Measurements from ENCODE around the gene PAMR1. TPM values are rescaled to one million over a fixed set of nuclear protein-coding genes. Genes with fewer than 3 reads are reported as not detected.

Gene PAMR1
- total and polyA plus RNA-seq, 2 of the 8 experiments (the other 6 are each of a cell fraction or from before 2014, with no cell fraction given): 3.0 to 6.9 TPM

- no peak overlapping the region for H3K23ac ChIP-seq (ENCODE audit: insufficient read length)
- H3K9ac ChIP-seq (replicated peaks in 1 of 4; ENCODE audit: extremely low read depth in 1 of 4, low read depth in 3 of 4, low read length in 3 of 4): no peak overlapping the region
- ChIA-PET POLR2A (ENCODE audit: partially characterized antibody) (no interaction called here), CTCF (ENCODE audit: partially characterized antibody) (interaction anchor here (1.0 to 4.8 kb wide), 6 partner anchors 9 to 881 kb away, joined by 3 to 31 read pairs (median 5); partner anchors contain the start of gene ELF5)
- no peak overlapping the region for H4K5ac ChIP-seq (ENCODE audit: insufficient read length, low read depth, low read length)
- H3K4ac ChIP-seq (replicated peaks; ENCODE audit: insufficient read length, low read depth, low read length): no peak overlapping the region
- H4K91ac ChIP-seq (replicated peaks; ENCODE audit: insufficient read length, low read length): no peak overlapping the region
- no peak overlapping the region for H2BK15ac ChIP-seq (ENCODE audit: low read length)
- no peak overlapping the region for H2BK20ac ChIP-seq (ENCODE audit: low read length)
- H3K79me1 ChIP-seq (ENCODE audit: low read depth, low read length): no peaks in the 10 kb centered on the region
- H3K36me3 ChIP-seq (ENCODE audit: control insufficient read depth in 2 of 4, insufficient read depth in 4 of 4, low read length in 3 of 4): no peaks in the 10 kb centered on the region
- H2BK12ac ChIP-seq (ENCODE audit: low read depth, low read length): no peak overlapping the region
- H3K4me1 ChIP-seq (replicated peaks in 1 of 4; ENCODE audit: control insufficient read depth in 3 of 4, insufficient read depth in 4 of 4, low read length in 3 of 4): no peaks in the 10 kb centered on the region
- H3K18ac ChIP-seq (ENCODE audit: extremely low read depth, low read length): no peak overlapping the region
- no peaks in the 10 kb centered on the region; a peak in 2 of 7 replicates for H3K27me3 ChIP-seq (replicated peaks in 1 of 4; ENCODE audit: control insufficient read depth in 3 of 4, extremely low read depth in 1 of 4, insufficient read depth in 3 of 4, low read length in 3 of 4)
- H3K56ac ChIP-seq (replicated peaks; ENCODE audit: insufficient read length, low read depth, low read length): no peak overlapping the region
- no peak overlapping the region for H3K27ac ChIP-seq (ENCODE audit: low read depth, low read length)
- 85% methylated on average over 5 of the region's 5 CpGs; no CpG with 5 or more reads in 1 of the 2 experiments for WGBS, 2 experiments (ENCODE audit: extremely low coverage in 1 of 2, insufficient coverage in 1 of 2, insufficient read length in 1 of 2, insufficient replicate concordance in 2 of 2, low coverage in 1 of 2, low lambda C conversion rate in 2 of 2, missing lambda C conversion rate in 1 of 2)
- no peak overlapping the region for H2AFZ ChIP-seq (ENCODE audit: low read length)
- no peaks in the 10 kb centered on the region for H3K23me2 ChIP-seq (ENCODE audit: low read depth, low read length)
- H2AK5ac ChIP-seq (ENCODE audit: low read depth, low read length): no peak overlapping the region
- H3K14ac ChIP-seq (ENCODE audit: insufficient read length): no peak overlapping the region
- DNase-seq (ENCODE audit: low read depth in 1 of 2, low spot score in 2 of 2) (no peak), FAIRE-seq (no peak)
- no peak overlapping the region for H2BK5ac ChIP-seq (ENCODE audit: low read depth, low read length)
- no peaks in the 10 kb centered on the region for H4K20me1 ChIP-seq (replicated peaks in 1 of 2; ENCODE audit: control insufficient read depth in 1 of 2, insufficient read depth in 2 of 2, low read length in 2 of 2)
- H2BK120ac ChIP-seq (replicated peaks; ENCODE audit: low read depth, low read length): no peak overlapping the region
- no peaks in the 10 kb centered on the region for H3K79me2 ChIP-seq (ENCODE audit: control insufficient read depth in 1 of 2, insufficient read depth in 2 of 2, low read length in 2 of 2)
- no peak overlapping the region for H3K4me2 ChIP-seq (ENCODE audit: insufficient read depth in 1 of 2, low read depth in 2 of 2, low read length in 2 of 2)
- no peak overlapping the region for H4K8ac ChIP-seq (ENCODE audit: extremely low read depth, insufficient read depth, low read length)
- no peaks in the 10 kb centered on the region for H3K9me3 ChIP-seq (ENCODE audit: insufficient read depth in 2 of 2, low read depth in 1 of 2, low read length in 1 of 2)
- no peak overlapping the region for H3K4me3 ChIP-seq (ENCODE audit: extremely low read depth in 1 of 4, insufficient read depth in 2 of 4, low read depth in 3 of 4, low read length in 4 of 4)
- TF ChIP-seq POU5F1 (IDR thresholded peaks at IDR 0.05; ENCODE audit: low read depth, low read length) (no peak), PHF8 (conservative IDR thresholded peaks at IDR 0.05; ENCODE audit: low read depth, low read length) (no peak), EP300 (IDR thresholded peaks at IDR 0.05; ENCODE audit: borderline replicate concordance in 1 of 2, low read depth in 2 of 2, low read length in 2 of 2) (no peak), TAF7 (optimal IDR thresholded peaks at IDR 0.05; ENCODE audit: borderline replicate concordance, low read depth, low read length) (no peak), ZNF274 (IDR thresholded peaks at IDR 0.05; ENCODE audit: borderline replicate concordance, extremely low read depth, low read length) (no peak), JUN (IDR thresholded peaks at IDR 0.05; ENCODE audit: low read depth, low read length) (no peak), SAP30 (IDR thresholded peaks at IDR 0.05; ENCODE audit: insufficient read depth, insufficient replicate concordance, low read length) (no peak), CTBP2 (IDR thresholded peaks at IDR 0.05; ENCODE audit: borderline replicate concordance, insufficient read depth, insufficient read length, low read length) (no peak), TBP (IDR thresholded peaks at IDR 0.05; ENCODE audit: low read depth, low read length) (no peak), TEAD4 (IDR thresholded peaks at IDR 0.05; ENCODE audit: low read depth, low read length) (no peak), KDM1A (IDR thresholded peaks at IDR 0.05; ENCODE audit: borderline replicate concordance, low read length) (no peak), RBBP5 (IDR thresholded peaks at IDR 0.05; ENCODE audit: borderline replicate concordance, low read depth, low read length) (no peak), CHD2 (IDR thresholded peaks at IDR 0.05; ENCODE audit: low read length) (no peak), POLR2AphosphoS5 (IDR thresholded peaks at IDR 0.05; ENCODE audit: low read depth, low read length) (no peak)
These were observed 130.5 kb downstream of the PAMR1 start for GRCh38 chr11:35394941-35395340.

All from H1 (cell line).